Measurements from ENCODE around the gene NACC2.

GRCh38 chr9:136078024-136078423, 17.1 kb downstream of the NACC2 start:
- TF ChIP-seq EZH2 (IDR thresholded peaks at IDR 0.05; ENCODE audit: borderline replicate concordance, control insufficient read depth, low read depth, low read length) (no peak), CTCF (IDR thresholded peaks at IDR 0.05 in 2 of 3, conservative IDR thresholded peaks at IDR 0.05 in 1 of 3; ENCODE audit: control insufficient read depth in 2 of 3, extremely low read depth in 1 of 3, insufficient read depth in 1 of 3, low read depth in 3 of 3, low read length in 3 of 3) (no peak), YY1 (IDR thresholded peaks at IDR 0.05; ENCODE audit: low read depth, low read length) (no peak)

All from GM12878 (cell line).